Fibroblast of skin of scalp (primary cell): ENCODE results near the gene GMDS.
"Not testable (repeated sequence)": the region's sequence is repeated elsewhere in the genome, so short reads cannot be mapped to it uniquely, and the experiment has no call there.

Experiments
- DNase-seq: peaks from one replicate; pipeline ENCODE4 v3.0.0-alpha.2; 2013

The GMDS gene

DNA sequence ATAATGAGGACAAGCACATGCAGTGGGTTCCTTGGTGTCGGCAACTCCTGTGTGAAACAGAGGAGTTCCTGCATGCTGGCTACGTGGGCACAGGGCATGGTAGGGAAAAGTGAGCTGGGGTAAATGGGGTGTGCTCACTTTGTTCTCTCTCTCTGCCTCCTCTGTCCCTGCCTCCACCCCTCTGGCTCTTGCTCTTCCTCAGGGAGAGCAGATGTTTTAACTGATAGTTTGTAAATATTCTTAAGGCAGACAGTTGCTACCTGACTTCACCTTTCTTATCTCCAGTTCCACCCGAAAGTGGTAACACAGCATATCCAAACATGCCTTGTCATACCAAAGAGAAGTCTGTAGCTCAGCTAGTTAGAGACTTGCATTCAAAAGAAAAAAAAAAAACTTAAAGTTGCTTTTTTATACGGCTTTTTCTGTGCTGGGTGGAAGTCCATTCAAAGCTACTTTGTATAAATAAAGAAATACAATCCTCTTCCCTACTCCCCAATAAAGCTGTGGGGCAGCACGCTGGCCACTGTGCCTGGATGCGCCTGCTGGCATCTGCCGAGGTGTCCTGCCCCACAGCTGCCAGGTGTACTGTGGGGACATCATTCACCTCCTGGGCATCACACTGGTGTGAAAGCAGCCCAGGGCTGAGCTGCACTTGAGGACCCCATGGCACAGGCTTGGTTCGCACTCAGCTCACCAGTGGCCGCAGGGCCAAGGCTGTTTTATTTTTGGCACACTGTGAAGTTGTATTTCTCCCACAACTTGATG is 542.1 kb downstream of the GMDS start:
- no peak for DNase-seq

DNA sequence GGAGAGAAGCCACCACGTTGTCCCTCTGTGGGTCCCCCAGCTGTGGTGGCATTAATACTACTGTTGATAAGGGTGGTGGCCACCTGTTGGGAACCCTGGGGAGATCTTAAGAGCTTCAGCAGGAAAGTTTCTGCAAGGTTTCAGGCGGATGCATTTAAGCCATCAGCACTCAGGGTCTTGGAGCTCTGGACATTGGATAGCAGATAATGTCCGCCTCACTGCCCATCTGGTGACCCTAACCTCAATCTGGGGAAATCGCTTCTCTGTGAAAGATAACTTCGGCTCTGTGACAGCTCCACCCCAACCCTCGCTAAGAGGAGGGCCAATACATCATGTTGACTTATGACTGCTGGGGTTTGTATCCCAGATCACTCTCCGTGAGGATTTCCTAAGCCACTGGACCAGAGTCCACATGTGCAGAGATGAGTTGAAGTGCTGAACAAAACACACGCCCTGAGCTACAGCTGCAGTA is 542.8 kb downstream of the GMDS start:
- DNase-seq, result no peak

DNA sequence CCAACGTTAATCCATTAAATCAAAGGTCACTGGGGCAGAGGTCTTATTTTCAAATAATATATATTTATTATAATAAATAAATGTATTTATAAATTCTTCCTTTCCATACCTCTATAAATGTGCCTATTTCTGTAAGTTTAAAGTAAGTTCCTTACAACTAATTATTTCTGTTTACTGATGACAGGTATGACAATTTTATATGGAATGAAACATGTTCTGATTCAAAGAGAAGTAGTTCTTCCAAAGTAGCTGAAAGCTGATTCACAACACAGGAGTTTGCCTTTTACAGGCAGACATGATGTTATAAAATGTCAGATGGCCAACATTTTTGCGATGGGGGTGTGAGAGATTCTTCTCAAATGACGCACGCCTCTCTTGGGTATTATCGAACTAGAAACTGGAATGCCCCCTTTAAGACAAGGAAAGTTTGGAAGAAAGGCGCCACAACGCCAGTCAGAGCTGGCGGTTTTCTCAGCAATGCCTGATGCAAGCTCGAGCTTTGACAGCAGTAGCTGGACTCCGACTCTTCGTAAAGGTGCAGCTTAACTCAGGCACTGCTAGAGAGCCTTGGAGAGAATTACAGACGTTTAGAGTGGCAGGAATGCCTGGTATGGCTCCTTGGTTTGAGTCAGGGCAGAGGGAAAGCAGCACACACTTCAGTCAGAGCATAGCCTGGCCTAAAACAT is 543.6 kb downstream of the GMDS start:
- DNase-seq, result peak; percentile 99

DNA sequence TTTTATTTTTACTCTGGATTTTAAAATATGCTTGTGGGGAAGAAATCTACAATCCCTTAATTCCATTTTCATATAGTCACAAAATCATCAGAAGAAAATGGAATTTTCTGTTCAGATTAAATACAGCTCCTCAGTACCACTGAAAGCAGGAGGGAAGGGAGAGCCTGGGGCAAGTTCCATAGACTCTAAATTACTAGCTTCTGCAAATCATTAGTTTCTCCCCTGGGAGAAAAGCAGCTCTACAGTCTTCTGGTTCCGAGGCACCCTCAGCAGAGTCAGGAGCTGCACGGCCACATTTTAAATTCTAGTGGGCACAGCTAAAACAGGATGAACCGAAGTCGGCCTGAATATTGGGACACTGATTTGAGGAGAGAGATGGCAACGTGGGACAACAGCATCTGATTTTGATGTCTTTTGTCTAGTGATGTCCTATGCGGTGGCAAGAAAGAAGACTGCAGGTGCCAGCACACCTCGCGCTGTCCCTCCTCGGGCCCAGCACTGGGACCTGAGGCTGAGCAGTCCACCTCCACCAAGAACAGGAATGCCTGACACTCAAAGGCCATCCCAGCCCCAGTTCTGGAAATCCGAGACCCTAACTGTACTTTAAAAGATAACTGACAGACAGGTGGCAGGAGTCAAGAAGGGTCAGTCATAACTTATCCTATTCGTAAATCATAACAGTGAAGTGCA is 545.0 kb downstream of the GMDS start:
- peak; percentile 73 for DNase-seq

DNA sequence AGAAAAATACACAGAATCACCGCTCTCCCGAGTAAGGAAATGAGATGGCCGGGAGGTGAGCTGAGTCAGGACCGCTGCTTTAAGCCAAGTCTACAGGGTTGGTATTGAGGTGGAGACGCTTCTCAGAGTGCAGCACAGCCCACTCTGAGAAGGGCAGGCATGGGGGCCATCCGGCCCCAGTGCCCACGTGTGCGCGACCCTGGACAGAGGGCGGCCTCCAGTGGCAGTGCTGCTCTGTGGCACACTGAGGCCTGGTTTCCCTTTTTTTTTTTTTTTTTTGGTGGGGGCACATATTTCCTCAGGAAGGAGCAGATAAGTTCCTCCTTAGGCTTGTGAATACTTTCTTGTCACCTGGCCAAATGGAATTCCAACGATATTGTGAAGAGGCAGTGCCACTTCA is 546.9 kb downstream of the GMDS start:
- no peak for DNase-seq

DNA sequence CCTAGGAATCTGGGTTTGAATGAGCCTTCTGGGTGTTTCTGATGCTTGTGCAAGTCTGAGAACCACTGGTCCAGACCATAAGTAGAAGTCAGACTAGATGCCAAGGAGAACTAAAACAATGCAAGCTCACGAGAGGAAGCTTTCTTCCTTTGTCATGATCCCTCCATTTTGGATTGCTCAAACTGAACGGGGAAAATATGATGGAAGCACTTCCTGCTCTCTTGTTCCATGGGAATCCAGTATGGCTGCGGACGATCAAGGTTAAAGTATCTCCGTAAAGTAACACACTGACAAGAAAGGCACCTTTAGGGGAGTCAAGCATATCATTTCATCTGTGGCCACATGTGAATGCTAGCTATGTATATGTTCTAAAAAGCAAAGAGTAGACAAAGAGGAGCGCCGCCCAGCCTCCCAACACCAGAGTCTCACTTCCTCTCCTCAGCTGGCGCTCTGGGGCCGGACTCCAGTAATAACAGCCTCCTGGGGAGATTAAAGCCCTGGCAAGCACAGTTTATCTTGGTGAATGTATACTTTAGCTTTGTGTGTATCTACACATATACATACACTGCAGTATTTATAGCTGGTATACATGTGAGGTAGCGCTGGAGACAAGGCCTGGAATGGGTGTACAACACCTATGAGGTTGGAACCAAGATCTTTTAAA is 547.6 kb downstream of the GMDS start:
- DNase-seq, result no peak

DNA sequence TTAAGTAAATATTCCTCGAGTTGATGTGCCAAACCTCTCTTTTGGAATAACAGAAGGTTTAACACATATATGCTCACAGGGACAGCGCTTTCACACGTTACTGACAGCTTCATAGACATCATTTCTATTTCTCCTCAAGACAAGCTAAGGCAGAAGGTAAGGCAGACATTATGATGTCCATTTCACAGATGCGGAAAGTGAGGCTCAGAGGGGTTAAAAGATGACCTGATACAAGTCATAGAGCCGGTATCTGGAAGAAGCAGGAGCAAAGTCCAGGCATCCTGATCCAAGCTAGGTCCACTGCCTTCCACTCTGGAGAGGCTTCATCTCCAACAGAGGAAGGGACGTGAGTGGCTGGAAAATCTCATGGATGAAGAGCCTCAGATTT is 548.9 kb downstream of the GMDS start:
- DNase-seq, result no peak

DNA sequence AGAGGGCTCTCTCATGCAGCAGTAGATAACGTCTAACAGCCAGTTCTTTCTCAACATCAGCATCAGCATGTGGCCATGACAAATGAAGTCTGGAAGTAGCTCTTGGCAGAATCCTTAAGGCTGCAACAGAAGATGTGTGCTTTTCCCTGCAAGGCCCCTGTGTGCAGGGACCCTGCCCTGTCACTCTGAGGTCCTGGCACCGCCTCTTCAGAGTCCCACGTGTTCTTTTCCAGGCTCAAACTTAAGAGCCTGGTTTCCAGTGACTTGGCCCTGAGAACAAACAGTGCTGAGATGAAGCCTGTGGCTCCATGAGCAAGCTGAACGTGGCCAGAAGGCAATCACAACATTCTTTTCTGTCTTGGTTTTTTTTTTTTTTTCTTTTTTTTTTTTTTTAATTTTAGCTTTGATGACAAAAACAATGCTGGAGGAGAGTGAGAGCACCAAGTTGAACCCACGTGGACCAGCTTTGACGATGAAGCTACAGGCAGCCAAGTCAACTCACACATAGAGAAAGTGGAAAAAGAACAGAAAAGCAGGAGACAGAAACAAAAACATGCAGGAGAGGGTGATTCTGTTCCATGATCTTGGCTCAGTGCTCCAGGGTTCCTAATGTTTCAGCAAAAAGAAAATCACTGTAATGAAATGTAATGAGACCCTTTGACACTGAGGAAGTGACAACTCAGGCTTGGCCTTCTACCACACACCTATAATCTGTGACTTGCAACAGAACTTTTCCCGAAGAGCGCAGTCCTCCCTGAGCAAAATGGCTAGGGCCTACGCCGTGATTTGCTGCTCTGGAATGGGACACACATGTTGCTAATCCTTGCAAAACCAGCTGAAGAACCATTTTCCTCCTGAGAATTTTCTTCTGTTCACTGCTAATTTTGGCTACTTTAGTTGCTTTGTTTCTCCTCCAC is 549.6 kb downstream of the GMDS start:
- peak; percentile 66 for DNase-seq

DNA sequence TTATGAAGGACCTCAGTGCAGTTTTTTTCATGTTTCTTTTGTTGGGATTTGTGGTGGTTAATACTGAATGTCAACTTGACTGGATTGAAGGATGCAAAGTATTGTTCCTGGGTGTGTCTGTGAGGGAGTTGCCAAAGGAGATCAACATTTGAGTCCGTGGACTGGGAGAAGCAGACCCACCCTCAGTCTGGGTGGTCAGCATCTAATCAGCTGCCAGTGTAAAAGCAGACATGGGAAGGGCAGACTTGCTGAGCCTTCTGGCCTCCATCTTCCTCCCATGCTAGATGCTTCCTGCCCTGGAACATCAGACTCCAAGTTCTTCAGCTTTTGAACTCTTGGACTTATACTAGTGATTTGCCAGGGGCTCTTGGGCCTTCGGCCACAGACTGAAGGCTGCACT is 553.6 kb downstream of the GMDS start:
- DNase-seq, result not testable (repeated sequence)

DNA sequence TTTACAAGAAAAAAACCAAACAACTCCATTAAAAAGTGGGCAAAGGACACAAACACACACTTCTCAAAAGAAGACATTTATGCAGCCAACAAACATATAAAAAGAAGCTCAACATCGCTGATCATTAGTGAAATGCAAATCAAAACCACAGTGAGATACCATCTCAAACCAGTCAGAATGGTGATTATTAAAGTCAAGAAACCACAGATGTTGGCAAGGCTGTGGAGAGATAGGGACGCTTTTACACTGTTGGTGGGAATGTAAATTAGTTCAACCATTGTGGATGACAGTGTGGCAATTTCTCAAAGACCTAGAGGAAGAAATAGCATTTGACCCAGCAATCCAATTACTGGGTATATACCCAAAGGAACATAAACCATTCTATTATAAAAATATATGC is 554.7 kb downstream of the GMDS start:
- DNase-seq, result not testable (repeated sequence)

DNA sequence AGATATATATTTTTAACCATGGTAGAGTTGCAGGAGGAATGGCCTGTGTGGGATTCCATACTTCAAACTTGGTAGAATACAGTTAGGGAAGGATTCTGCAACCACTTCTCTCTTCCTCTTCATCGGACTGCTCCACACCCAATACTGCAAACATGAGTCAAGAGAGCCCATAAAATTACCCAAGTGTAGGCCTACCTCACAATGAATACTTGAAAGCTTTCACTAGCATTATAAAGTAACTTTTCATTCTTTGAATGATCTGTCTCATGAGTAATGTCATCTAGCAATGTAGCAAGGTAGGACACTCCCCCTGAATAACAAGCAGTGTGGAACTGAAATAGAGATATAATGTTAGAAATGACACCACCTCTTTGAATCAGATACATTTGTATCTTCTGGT is 556.3 kb downstream of the GMDS start:
- DNase-seq, result no peak

DNA sequence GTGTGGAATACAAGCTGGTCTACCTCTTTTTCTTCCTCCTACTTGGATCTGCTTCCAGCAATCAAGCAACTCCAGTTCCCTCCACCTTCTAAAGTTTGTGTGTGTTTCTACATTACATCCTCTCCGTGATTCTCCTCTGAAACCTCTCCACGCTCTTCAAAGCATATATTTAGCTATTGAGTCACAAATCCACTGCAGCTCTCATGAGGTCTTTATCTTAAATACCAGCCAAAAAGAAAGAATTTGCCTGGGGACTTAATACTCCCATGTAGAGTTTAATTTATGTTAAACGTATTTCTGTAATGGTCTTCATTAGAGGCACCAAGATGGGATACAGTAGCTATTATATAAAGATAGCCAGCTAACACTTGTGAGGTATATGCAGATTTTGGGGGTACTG is 557.0 kb downstream of the GMDS start:
- DNase-seq, result peak; percentile 34

DNA sequence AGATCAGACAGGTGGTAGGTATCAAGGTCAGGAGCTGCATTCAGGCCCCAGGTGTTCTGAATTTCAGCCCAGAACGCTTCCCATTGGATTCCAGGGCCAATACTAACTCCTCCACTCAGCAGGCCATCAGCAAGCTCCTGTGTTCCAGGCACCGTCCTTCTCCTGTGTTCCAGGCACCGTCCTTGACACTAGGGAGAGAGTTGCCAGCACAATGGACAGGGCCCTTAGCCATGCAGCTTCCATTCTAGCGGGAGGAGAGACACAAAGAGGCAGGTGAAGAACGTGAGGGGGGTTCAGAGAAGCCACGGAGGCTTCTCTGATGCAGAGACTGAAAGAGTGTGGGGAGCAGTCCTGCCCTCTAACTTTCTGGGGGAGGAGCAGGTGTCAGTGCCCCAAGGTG is 558.0 kb downstream of the GMDS start:
- DNase-seq, result no peak

DNA sequence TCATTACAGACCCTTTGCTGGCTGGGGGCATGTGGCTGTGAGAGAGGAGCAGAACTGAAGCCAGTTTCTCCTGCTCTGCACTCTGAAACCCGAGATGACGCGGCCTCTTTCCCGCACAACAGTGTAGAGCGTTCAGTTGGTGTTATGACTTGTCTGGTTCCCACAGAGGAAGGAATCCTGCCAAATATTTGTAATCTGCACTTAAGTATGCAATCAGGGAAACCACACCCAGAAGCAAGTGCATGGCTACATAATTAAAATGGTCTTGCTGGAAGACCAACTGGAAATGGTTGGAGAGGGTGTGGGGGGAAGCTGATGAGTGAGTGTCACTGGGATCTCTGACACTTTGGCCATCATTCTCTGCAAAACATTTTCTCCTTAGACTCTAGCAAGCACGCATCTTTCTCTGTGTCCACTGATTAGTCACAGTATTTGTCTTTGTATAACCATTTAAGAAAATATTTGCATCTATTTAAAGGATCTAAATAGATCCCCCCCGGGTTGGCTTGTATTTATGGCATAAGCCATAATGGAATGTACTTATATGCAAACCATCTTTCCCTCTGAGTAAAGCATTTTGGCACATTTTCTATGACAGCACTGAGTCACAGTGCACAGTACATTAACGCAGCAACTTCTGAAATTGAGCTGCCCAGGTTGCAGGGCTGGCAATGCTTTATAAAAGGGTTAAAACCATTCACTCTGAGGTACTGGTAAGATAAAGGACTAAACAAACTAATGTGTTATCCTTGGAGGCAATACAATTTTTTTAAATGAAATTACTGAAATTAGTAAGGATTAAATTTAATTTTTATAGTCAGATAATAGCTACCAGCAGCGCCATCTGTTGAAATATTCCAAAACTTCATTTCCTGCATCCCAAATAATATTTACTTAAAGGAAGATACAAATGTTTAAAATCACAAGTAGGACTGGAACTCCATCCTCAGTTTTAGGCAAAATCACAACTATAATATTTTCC is 559.0 kb downstream of the GMDS start:
- DNase-seq, result peak; percentile 99

DNA sequence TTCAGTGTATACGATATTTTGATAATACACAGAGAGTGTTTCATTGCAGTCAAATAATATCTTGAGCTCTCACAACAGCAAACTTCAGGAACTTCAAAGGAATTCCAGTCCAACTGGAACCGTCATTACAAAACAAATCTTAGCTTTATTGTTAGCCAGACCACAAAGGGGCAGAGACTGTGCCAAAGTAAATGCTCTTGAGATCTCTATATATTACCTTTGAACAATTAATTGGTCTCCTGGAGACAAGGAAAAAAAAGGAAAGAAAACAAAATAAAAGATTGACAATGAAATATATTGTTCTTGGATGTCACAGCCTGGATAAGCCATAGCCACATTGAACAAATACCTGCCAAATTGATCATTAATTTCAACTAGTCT is 565.7 kb downstream of the GMDS start:
- no peak for DNase-seq

DNA sequence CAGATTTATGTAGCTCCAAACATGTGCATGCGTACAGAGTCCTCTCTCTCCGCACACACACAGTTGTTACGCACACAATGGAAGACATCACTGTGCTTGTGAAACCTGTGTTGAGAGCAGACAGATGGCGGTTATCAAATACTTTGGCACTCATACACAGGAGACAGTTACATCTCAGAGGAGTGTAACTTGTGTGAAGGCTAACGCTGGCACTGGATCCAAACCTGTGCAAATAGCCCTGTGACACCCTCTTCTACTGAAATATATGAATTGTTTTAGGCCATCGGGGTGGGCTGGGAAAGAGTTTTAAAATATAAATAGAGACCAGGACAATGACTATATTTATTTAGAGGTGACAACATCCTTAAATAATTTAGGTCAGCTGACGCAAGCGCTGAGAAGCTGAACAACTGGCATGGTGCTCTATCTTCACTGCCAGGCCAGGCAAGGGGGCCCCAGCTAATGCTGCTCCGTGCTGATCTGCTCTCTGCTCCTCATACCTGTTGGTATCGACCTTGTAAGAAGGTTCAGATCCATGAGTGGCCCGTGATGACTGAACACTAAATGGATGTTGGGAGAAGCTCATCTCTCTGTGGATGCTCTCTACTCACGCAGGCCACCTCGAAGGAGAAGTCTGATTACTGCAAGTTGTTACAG is 566.2 kb downstream of the GMDS start:
- DNase-seq, result peak; percentile 41

DNA sequence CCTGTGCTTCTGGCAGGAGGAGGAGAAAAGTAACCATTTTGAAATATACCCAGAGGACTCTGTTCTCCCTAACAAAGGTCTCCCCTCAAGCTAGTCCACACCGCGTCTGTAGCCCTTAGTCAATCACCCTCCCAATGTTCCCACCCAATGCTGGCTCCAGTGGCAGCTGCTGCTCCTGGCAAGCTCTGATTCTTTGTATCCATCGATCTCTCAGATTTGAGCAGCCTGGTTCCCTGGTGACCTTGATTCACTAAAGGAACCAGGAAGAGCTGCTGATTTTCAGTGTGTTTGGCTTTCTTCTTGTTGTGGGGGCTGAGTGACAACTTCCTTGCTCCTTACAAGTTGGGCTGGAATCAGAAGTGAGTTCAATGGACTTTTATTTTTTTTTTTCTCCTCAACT is 567.2 kb downstream of the GMDS start:
- DNase-seq, result no peak

DNA sequence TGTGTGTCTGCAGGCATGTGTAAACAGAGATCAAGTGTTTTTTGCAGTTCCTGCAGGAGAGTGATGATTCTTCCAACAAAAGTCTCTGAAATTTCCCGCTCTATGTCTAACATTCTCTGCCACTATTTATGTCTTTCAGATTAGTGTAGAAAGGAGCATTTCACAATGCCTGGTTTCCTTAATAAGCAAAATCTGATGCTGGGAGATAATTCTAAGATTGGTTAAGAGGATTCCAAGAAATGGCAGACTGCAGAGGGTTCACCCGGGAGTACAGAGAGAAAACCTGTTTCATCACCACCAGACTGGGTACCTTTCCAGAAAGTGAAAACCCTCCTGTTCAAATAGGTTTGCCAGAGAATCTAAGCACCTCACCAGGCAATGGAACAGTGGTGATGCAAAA is 573.0 kb downstream of the GMDS start:
- DNase-seq, result no peak

DNA sequence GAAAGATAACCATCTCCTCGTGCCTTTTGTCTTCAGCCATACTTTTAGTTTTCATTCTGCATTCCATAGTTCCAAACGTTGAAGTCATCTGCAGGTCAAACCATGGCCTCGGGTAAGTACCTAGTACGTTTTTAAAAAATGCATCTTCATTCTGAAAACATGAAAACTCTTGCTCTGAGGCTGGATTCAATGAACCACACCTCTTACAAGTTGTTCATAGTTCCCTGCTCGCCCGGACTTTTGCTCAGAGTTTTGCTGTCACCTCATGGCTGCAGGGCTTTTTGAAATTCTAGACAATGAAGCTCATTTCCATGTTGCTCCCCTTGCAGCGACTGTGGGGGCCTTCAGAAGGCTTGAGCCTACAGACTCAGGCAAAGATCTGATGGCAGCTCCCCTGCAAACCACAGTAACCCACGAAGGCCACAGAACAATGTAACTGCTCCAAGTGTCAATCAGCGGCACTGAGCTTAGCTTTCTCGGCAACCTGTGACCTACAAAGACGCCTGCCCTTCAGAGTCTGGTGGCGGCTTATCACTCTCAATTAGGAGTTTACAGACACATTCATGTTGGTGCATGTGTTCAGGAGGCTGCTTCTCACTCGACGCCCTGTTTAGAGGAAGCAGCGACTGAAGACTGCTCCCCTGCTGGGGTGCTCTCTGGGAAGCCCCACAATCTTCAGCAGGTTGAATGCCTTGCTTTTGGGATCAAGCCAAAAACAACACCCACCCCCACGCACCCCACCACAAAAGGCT is 574.5 kb downstream of the GMDS start:
- DNase-seq, result peak; percentile 22
